GM19397 (cell line): ENCODE data around the gene SPATS2.
"Not testable (repeated sequence)": the region's sequence is repeated elsewhere in the genome, so short reads cannot be mapped to it uniquely, and the experiment has no call there.

Source experiments
- ATAC-seq: cut with Tn5 transposase; IDR thresholded peaks from one replicate; pipeline ENCODE4 v1.9.1; 2021; ENCODE audit warnings: mild to moderate bottlenecking, moderate library complexity; ENCODE audit not compliant: unreplicated experiment

SPATS2 gene

GRCh38 chr12:49509681-49510080, 142.4 kb downstream of the SPATS2 start:
- ATAC-seq: not testable (repeated sequence)

- no peak for ATAC-seq
These were observed 144.1 kb downstream of the SPATS2 start for GRCh38 chr12:49511410-49511809.

GRCh38 chr12:49512546-49512945, 145.3 kb downstream of the SPATS2 start:
- ATAC-seq: no peak

- ATAC-seq: no peak
These were observed 148.0 kb downstream of the SPATS2 start for GRCh38 chr12:49515266-49515665.

DNA sequence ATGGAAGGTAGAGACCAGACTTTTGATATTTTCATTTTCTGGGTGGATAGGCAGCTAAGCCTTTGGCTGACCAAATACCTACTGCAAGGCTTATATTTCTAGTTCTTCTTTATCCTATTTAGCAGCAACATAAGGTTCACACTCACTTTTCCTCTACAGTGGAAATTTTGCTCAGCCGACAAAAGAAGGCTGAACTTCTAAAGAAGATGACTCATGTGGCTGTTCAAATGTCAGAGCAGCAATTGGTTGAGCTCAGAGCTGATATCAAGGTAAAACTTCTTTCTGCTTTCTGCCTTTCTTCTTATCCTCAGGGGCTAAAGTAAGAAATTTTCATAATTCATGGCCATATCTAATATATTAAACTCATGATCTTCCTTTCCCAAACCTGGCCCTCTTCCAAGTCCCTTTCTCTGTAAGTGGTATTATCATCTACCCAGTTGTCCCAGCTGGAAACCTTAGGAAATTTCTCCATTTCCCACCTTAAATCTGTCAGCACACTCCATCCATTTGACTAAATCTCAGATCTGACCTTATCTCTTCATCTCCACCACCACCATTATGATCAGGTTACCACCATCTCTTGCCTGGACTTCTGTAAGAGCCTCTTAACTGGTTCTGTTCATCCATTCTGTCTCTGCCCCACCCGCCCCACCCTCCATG, 151.8 kb downstream of the SPATS2 start:
- no peak for ATAC-seq

- no peak for ATAC-seq
These were observed 152.3 kb downstream of the SPATS2 start for GRCh38 chr12:49519574-49519936.

- no peak for ATAC-seq
These were observed 154.1 kb downstream of the SPATS2 start for GRCh38 chr12:49521389-49521788.

GRCh38 chr12:49524660-49525324, 157.5 kb downstream of the SPATS2 start:
- no peak for ATAC-seq

DNA sequence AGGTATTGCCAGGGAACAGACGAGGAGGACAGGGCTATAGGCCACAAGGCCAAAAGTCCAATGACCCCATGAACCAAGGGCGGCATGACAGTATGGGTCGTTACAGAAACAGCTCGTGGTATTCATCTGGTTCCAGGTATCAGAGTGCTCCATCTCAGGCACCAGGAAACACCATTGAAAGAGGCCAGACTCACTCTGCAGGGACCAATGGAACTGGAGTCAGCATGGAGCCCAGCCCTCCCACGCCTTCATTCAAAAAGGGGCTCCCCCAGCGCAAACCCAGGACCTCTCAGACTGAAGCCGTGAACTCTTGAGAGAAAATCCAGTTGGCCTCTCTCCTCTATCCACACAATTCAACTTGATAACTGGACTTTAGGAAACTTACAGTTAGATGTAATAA, 158.7 kb downstream of the SPATS2 start:
- no peak for ATAC-seq

GRCh38 chr12:49527361-49528130, 160.3 kb downstream of the SPATS2 start:
- no peak for ATAC-seq

GRCh38 chr12:49529414-49529813, 162.2 kb downstream of the SPATS2 start:
- no peak for ATAC-seq

GRCh38 chr12:49531745-49532144, 164.5 kb downstream of the SPATS2 start:
- no peak for ATAC-seq

GRCh38 chr12:49533331-49533730, 166.1 kb downstream of the SPATS2 start:
- ATAC-seq: no peak

DNA sequence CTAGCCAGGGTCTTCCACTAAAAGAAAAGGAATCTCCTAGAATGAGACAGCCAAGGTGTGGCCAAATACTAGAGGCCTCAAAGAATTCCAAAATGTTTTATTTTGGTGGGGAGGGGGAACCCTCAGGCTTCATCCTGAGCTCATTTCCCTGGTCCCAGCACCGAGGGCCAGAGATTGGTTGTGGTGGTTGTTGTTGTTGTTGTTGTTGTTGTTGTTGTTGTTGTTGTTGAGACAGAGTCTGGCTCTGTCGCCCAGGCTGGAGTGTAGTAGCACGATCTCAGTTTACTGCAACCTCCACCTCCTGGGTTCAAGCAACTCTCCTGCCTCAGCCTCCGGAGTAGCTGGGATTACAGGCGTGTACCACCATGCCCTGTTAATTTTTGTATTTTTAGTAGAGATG, 166.9 kb downstream of the SPATS2 start:
- ATAC-seq: not testable (repeated sequence)

DNA sequence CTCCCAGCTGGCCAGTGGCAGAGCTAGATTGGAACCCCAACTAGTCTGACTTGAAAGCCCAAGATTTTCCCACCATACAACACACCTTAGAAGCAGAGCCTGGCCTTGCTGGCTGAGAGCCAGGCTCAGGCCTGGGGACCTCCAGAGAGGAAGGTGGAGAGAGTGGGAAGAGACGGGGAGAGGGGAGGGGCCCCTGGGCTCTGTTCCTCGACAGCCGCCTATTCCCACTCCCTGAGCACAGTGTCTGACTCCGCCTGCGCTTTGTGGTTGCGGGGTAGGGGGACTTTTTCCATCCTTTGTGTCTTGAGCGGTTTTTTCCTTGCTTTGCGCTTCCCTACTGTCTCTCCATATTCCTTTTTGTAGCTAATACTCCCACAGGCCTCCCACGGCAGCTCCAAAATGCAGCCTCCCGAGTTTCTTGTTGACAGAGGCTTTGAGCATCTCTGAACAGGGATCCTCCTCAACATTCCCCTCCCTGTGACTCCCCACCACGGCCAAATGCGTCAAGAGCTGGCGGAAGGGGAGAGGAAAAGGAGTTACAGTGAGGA, 167.5 kb downstream of the SPATS2 start:
- no peak for ATAC-seq

- no peak for ATAC-seq
These were observed 168.8 kb downstream of the SPATS2 start for GRCh38 chr12:49535921-49536525.

GRCh38 chr12:49536526-49537071, 169.3 kb downstream of the SPATS2 start:
- no peak for ATAC-seq

GRCh38 chr12:49537231-49537751, 170.0 kb downstream of the SPATS2 start:
- no peak for ATAC-seq

GRCh38 chr12:49537752-49538509, 170.7 kb downstream of the SPATS2 start:
- ATAC-seq: no peak
